GM10266 (cell line): ENCODE measurements around the gene LRRC34.

Source experiments
- DNase-seq: peaks from one replicate; pipeline ENCODE4 v3.0.0; 2012; ENCODE audit errors: extremely low spot score
- TF ChIP-seq, protein P1 (sequence below): IDR thresholded peaks from 2 replicates; pipeline ENCODE4 v1.5.1; 2012; ENCODE audit warnings: mild to moderate bottlenecking, low read depth; ENCODE audit not compliant: control insufficient read depth, insufficient read depth; ENCODE audit errors: missing control alignments

LRRC34 gene

DNA sequence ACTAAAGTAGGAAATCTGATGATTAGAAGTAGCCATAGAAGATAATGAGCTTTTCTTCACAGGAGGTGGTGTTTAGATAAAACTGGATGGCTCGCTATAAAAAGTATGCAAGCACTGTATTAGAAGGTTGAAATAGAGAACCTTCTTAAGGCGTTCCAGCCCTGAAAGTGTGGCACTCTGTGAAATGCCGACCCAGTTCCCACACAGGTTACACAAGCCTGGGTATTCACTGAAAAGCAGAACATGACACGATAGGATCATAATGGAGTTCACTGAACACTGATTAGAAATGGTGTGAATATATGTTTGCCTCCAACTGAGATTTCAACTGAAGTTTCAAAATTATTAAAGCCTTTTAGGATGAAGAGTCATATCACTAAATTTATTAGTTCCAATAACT lies 15.0 kb upstream of the LRRC34 start:
- DNase-seq = no peak
- TF ChIP-seq, protein P1, sequence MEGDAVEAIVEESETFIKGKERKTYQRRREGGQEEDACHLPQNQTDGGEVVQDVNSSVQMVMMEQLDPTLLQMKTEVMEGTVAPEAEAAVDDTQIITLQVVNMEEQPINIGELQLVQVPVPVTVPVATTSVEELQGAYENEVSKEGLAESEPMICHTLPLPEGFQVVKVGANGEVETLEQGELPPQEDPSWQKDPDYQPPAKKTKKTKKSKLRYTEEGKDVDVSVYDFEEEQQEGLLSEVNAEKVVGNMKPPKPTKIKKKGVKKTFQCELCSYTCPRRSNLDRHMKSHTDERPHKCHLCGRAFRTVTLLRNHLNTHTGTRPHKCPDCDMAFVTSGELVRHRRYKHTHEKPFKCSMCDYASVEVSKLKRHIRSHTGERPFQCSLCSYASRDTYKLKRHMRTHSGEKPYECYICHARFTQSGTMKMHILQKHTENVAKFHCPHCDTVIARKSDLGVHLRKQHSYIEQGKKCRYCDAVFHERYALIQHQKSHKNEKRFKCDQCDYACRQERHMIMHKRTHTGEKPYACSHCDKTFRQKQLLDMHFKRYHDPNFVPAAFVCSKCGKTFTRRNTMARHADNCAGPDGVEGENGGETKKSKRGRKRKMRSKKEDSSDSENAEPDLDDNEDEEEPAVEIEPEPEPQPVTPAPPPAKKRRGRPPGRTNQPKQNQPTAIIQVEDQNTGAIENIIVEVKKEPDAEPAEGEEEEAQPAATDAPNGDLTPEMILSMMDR = no peak

DNA sequence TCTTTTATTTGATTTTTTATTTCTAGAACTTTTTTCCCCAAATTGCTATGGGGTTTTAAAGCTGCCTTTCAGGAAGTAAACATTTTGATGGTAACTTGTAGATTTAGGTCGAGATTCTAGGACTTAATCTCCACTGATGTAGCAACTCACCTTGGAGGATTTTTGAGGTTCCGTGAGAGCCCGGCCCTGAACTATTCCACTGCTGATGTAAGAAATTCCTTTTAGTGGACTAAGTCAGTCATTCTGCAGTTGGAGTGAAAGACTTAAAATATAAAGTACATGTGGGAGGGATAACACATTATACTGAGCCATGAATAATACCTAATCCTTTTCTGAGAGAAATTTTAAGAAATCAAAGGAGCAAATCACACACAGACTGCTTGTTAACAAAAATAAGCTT lies 12.6 kb upstream of the LRRC34 start:
- TF ChIP-seq, protein P1 = no peak
- DNase-seq = no peak

DNA sequence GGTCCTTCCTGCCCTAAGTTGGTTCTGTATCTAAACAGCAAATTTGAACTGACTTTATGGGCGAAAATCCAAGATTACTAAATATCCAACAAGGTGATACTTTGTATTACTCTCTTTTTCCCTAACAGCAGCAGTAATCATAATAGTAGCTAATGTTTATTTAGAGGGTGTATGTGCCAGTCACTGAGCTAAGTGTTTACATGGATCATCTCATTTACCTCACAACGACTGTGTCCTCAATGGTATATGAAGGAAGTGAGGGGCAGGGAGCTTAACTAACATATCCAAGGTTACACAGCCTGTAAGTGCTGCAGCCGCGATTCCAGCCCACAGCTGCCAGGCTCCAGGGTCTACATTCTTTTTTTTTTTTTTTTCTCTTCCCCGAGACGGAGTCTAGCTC lies 10.3 kb upstream of the LRRC34 start:
- DNase-seq = no peak
- TF ChIP-seq, protein P1 = no peak

DNA sequence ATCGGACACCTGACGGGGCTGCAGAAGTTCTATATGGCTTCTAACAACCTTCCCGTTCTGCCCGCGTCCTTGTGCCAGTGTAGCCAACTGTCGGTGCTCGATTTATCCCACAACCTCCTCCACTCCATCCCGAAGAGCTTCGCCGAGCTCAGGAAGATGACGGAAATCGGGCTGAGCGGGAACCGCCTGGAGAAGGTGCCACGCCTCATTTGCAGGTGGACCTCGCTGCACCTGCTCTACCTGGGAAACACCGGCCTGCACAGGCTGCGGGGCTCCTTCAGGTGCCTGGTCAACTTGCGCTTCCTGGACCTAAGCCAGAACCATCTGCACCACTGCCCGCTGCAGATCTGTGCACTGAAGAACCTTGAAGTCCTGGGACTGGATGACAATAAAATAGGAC lies 9.8 kb upstream of the LRRC34 start:
- TF ChIP-seq, protein P1 = no peak
- DNase-seq = no peak

DNA sequence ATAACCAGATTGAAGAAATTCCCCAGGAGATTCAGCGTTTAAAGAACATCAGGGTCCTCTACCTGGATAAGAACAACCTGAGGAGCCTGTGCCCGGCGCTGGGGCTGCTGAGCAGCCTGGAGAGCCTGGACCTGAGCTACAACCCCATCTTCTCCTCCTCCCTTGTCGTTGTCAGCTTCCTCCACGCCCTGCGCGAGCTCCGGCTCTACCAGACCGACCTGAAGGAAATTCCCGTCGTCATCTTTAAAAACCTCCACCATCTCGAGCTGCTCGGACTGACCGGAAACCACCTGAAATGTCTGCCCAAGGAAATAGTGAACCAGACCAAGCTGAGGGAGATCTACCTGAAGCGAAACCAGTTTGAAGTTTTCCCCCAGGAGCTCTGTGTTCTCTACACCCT lies 9.4 kb upstream of the LRRC34 start:
- TF ChIP-seq, protein P1 = no peak
- no peak for DNase-seq

DNA sequence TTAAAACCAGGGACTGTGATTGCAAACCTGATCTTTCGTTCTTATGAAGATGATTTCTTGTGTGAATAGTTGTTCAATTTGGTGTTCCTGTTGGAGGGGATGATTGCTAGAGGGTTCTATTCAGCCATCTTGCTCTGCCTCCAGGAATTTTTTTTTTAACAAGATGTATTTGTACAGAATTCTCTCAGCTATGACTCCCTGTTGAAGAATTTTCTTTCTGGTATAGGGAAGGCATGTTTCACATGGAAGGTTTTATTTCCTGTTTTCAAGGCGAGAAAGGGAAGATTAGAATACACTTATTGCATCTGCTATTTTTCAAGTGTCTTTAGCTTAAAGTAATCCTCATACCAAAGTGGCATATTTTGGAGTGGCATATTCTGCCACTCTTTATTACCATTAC lies 5.6 kb upstream of the LRRC34 start:
- TF ChIP-seq, protein P1 = no peak

DNA sequence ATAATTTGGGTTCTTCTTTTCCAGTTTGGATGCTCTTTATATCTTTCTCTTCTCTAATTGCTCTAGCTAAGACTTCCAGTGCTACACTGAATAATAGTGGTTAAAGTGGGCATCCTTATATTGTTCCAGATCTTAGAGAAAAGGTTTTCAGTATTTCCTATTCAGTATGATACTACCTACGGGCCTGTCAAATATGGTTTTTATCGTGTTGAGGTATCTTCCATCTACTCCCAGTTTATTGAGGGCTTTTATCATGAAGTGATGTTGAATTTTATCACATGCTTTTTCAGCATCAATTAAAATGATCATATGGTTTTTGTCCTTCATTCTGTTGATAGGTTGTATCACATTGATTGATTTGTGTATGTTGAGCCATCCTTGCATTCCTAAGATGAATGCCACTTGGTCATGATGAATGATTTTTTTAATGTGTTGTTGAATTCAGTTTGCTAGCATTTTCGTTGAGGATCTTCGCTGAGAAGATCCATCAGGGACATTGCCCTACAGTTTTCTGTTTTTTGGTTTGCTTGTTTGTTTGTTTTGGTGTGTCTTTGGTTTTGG lies 3.0 kb upstream of the LRRC34 start:
- TF ChIP-seq, protein P1 = no peak

More for the DNA sequence above, 5.6 kb upstream of the LRRC34 start:
- DNase-seq = no peak

More for the DNA sequence above, 3.0 kb upstream of the LRRC34 start:
- DNase-seq = no peak
